Activated T-cell treated with anti-CD3 and anti-CD28 coated beads, Interleukin-2, amount 50 U/mL, for 1 hour (primary cell): ENCODE measurements around the gene PAFAH2.
"Not testable (repeated sequence)": the region's sequence is repeated elsewhere in the genome, so short reads cannot be mapped to it uniquely, and the experiment has no call there.

Experiments
- DNase-seq: peaks from one replicate; pipeline ENCODE4 v3.0.0-alpha.2; 2020

The PAFAH2 gene

GRCh38 chr1:26009796-26010447 lies 12.1 kb upstream of the PAFAH2 start:
- no peak for DNase-seq

DNA sequence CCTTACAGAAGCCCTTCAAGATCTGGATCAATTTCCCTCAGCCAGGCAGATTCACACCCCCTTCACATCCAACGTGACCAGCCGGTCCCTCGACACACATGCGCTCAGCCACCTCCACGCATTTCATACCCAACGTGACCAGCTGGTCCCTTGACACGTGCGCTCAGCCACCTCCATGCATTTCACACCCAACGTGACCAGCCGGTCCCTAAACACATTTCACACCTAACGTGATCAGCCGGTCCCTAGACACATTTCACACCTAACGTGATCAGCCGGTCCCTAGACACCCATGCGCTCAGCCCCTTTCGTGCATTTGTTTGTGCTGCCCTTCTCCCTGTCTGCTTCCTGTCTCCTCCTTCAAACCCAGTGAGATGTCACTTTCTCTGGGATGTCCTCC lies 8.8 kb upstream of the PAFAH2 start:
- no peak for DNase-seq

- DNase-seq = no peak
These were observed 7.7 kb upstream of the PAFAH2 start for GRCh38 chr1:26005434-26006105.

GRCh38 chr1:26003756-26004155 lies 5.9 kb upstream of the PAFAH2 start:
- no peak for DNase-seq

- no peak for DNase-seq
These were observed 5.4 kb upstream of the PAFAH2 start for GRCh38 chr1:26003262-26003661.

GRCh38 chr1:25999041-25999800 lies 1.4 kb upstream of the PAFAH2 start:
- DNase-seq = no peak

- DNase-seq = no peak
These were observed 666 bp downstream of the PAFAH2 start for GRCh38 chr1:25996966-25997827.

- DNase-seq = no peak
These were observed 3.3 kb downstream of the PAFAH2 start for GRCh38 chr1:25994402-25995150.

DNA sequence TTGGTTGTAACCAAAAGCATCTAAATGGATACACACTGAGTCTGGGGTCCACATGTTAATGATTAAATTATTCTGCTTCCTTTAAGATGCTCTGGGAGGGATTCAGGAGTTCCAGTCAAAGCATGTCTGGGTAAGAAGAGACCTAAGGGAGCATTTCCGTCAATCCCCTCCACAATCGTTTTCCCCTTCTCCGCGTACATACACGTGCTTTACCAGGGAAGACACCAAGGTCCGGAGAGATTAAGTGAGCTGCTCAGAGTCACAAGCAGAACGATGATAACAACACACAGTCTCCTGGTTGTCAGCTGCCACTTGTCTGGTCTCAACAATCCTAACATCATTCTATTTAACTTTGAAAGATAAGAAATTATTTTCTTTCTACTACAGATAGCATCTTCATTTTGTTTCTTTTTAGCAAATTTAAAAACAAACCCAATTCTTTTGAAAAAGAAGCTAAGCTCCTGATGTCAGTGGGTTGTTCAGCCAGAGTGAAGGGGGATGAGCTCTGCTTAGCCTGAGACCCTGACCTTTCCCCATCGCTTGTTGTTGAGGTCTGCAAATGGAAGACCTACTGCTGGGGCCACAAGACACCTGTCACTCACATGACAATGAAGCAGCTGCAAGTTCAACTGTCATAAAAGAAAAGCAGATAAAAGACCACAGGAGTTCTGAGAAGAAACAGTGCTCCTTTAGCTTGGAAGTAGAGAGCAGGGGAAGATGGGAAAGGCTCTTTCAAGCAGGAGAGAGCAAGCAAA lies 4.5 kb downstream of the PAFAH2 start:
- no peak for DNase-seq

DNA sequence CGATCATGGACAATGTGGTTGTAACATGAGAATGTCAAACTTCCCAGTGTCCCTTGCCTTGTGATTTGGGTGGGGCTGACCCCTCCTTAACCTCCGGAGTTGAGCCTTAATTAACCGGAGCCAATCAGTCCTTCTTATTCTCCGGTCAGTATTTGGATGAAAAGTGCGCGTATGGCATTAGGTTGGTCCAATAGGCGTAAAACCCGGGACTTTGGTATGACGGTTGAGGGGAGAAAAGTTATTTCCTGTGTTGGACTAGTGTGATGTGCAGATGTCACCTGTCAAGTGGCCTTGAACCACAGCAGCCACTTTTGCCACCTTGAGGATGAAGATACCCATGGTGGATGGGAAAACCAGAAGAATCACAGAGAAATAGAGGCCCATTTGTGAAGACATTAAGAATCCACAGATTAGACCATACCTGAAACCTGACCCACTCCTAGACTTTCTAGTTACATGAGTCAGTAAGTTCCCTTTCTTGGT lies 5.1 kb downstream of the PAFAH2 start:
- DNase-seq = no peak

- no peak for DNase-seq
These were observed 5.8 kb downstream of the PAFAH2 start for GRCh38 chr1:25991937-25992688.

DNA sequence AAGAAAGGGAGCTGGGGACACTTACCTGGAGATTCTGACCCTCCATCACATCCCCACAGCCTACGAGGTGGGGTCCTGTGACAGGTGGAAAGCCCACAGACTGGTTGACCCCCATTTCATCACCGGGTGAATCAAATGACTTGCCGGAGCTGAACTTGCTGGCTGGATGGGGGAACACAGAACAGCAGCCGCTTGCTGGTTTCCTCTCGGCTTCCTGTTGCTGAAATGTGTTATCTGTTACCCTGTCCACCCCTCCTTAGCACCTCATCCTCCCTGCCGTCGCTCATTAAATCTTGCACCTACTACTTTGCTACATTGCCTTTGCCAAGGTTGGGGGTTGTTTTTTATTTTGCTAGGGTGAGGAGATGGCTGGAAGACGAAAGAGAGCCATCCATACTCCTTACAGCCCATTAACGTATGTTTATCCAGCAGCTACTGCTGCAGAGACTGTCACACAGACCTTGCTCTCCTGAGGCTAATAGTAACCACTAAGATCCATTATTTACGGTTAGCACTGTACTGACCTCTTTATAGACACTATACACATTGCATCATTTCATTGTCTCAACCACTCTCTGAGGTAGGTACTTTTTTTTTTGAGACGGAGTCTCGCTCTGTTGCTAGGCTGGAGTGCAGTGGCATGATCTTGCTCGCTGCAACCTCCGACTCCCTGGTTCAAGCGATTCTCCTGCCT lies 7.0 kb downstream of the PAFAH2 start:
- peak; percentile 47 for DNase-seq

GRCh38 chr1:25990251-25990650 lies 7.6 kb downstream of the PAFAH2 start:
- no peak for DNase-seq

DNA sequence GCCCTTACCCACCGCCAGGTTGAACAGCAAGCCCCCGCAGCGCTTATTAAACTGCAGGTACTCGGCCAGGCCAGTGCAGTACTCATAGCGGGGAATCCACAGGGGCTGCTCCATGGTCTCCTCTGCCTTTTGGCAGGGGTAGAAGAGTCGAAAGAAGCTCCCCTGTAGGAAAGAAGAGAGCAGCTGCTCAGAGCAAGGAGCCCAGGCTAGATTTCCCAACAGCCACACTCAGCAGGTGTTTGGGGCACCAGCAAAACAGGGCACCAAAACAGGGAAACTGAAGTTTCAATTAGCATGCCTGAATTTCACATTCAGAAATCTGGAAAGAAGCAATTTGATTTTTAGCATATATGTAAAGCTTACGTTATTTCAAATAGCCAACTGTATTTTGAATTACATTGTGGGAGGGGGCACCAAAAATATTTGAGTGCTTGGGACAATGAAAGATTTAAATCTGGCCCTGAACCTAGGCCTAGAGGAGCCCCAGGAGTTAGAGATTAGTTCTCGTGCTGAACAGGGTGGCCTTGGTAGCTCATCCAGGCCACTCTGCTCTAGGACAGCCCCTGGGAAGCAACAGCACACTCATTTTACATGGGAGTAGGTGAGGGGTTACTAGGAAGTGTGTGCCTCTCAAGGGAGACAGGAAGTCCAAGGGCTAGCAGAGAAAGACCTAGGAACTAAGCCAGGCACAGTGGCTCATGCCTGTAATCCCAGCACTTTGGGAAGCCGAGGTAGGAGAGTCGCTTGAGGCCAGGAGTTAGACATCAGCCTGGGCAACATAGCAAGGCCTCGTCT lies 8.2 kb downstream of the PAFAH2 start:
- no peak for DNase-seq

- no peak for DNase-seq
These were observed 9.9 kb downstream of the PAFAH2 start for GRCh38 chr1:25987951-25988350.

- not testable (repeated sequence) for DNase-seq
These were observed 11.1 kb downstream of the PAFAH2 start for GRCh38 chr1:25986773-25987172.

GRCh38 chr1:25985670-25986069 lies 12.2 kb downstream of the PAFAH2 start:
- no peak for DNase-seq

DNA sequence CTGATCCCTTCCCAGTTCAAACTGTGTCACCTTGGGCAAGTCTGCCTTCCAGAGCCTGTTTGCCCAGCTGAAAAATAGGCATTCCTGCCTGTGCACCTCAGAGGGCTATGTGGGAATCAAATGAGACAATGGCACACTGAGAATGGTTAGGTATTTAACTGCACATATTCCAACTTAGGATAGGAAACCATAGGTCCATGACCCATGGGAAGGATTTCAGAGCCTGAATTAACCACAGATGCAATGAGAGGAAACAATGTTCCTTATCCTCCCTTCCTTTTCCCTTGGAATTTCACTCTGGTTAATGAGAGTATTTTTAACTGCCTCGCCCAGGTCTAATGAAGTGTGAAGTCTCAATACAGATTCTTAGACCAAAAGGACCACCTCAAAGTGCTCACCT lies 12.7 kb downstream of the PAFAH2 start:
- no peak for DNase-seq

GRCh38 chr1:25979210-25979609 lies 18.7 kb downstream of the PAFAH2 start:
- no peak for DNase-seq
